ENCODE measurements around the gene IGFL1. TPM values are rescaled to one million over a fixed set of nuclear protein-coding genes. Genes with fewer than 3 reads are reported as not detected.

The IGFL1 gene
- total RNA-seq, 2 experiments from 2014 or later = not detected

DNA sequence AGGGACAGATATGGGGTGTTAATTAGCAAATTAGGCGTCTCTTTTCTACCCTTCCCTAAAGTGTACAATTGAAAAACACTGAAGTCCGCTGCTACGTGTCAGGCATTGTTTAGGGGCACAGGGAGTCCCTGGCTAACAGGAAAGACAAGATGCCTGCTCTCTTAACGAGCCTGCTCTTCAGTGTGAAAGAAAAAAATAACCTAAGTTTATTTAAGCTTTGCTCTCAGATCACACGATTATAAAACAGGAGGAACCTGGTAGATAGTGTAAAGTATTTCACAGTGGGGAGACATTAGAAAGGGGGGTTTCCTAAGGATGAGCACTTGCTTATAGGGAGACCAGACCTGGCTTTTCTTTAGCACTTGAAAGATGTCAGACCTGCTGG is 42.8 kb upstream of the IGFL1 start:
- H2AFZ ChIP-seq (ENCODE audit: low read length) = no peak overlapping the region
- ChIA-PET POLR2A (no interaction called here), CTCF (ENCODE audit: unreplicated experiment) (no interaction called here)
- no peak overlapping the region for H3K4me2 ChIP-seq (ENCODE audit: low read length)
- intact Hi-C loops (cut with micrococcal nuclease; ENCODE audit: unreplicated experiment) = loop anchor here (10.0 kb wide), 1 partner anchor 162 kb away; the partner anchor contains the start of gene PGLYRP1
- H3K9me3 ChIP-seq (ENCODE audit: low read length) = no peaks in the 10 kb centered on the region
- H3K27ac ChIP-seq (ENCODE audit: low read depth, low read length, poor library complexity, severe bottlenecking) = no peak overlapping the region
- no peak overlapping the region for H3K4me3 ChIP-seq (ENCODE audit: low read depth, low read length, poor library complexity, severe bottlenecking)
- no peaks in the 10 kb centered on the region for H3K36me3 ChIP-seq (ENCODE audit: insufficient read depth, low read length)
- H3K9me2 ChIP-seq (ENCODE audit: insufficient read depth, low read length) = no peaks in the 10 kb centered on the region
- no peaks in the 10 kb centered on the region for H4K20me1 ChIP-seq (ENCODE audit: insufficient read depth, low read length)
- TF ChIP-seq EZH2phosphoT487 (IDR thresholded peaks at IDR 0.05; ENCODE audit: borderline replicate concordance, low read depth, low read length) = no peak
- TF ChIP-seq, protein P1, sequence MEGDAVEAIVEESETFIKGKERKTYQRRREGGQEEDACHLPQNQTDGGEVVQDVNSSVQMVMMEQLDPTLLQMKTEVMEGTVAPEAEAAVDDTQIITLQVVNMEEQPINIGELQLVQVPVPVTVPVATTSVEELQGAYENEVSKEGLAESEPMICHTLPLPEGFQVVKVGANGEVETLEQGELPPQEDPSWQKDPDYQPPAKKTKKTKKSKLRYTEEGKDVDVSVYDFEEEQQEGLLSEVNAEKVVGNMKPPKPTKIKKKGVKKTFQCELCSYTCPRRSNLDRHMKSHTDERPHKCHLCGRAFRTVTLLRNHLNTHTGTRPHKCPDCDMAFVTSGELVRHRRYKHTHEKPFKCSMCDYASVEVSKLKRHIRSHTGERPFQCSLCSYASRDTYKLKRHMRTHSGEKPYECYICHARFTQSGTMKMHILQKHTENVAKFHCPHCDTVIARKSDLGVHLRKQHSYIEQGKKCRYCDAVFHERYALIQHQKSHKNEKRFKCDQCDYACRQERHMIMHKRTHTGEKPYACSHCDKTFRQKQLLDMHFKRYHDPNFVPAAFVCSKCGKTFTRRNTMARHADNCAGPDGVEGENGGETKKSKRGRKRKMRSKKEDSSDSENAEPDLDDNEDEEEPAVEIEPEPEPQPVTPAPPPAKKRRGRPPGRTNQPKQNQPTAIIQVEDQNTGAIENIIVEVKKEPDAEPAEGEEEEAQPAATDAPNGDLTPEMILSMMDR (conservative IDR thresholded peaks at IDR 0.05; ENCODE audit: low read length) = no peak
- BruUV-seq (replicated peaks) = no TSS peak
- H3K79me2 ChIP-seq (ENCODE audit: insufficient read depth, low read depth, low read length) = no peaks in the 10 kb centered on the region
- no peak for DNase-seq (ENCODE audit: low spot score)
- peaks cover 5% of the 10 kb centered on the region for H3K4me1 ChIP-seq (ENCODE audit: insufficient read depth, low read length, poor library complexity, severe bottlenecking)

DNA sequence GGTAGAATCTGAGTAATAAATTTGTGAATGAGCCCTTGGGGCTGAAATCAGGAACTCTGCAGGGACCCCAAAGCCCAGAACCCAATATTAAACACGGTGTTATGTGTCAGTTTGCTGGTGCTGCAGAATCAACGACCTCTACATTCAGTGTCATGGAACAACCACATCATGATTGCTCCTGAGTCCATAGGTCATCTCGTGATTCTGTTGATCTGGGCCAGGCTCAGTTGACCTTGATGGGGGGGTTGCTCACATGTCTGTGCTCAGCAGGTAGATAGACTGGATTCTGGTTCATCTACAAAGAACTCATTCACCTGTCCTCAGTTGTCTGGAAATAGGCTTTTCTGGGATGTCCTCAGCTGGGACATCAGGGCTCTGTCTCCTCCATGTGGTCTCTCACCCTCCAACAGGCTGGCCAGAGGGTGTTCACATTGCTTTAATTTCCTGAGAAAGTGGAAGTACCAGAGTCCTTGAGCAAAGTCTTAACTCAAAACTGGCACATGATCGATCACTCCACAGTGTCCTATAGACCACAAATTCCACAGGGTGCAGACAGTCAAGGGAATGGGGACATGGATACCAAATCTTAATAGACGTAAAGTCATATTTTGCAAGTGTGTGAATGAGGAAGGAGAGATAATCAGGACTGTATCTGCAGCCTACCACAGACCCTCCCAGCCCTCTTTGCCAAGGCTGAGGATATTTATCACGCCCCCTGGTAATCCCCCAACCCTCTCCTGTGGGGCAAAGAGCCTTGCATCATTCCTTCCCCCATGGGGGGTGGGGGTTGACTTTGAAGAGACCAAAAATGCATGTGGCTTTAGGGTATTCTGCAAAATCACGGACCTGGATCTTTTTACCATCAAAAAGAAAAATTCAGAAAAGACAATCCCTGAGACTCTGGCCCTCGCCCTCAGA is 39.3 kb upstream of the IGFL1 start:
- TF ChIP-seq, protein P1 (conservative IDR thresholded peaks at IDR 0.05; ENCODE audit: low read length) = no peak
- no peak for TF ChIP-seq EZH2phosphoT487 (IDR thresholded peaks at IDR 0.05; ENCODE audit: borderline replicate concordance, low read depth, low read length)
- Histone ChIP-seq H3K4me2 (ENCODE audit: low read length) (no peak overlapping the region), H4K20me1 (ENCODE audit: insufficient read depth, low read length) (no peaks in the 10 kb centered on the region), H3K9me2 (ENCODE audit: insufficient read depth, low read length) (no peaks in the 10 kb centered on the region), H3K36me3 (ENCODE audit: insufficient read depth, low read length) (no peaks in the 10 kb centered on the region), H3K79me2 (ENCODE audit: insufficient read depth, low read depth, low read length) (no peaks in the 10 kb centered on the region), H2AFZ (ENCODE audit: low read length) (no peak overlapping the region), H3K4me3 (ENCODE audit: low read depth, low read length, poor library complexity, severe bottlenecking) (no peak overlapping the region), H3K9me3 (ENCODE audit: low read length) (no peaks in the 10 kb centered on the region), H3K27ac (ENCODE audit: low read depth, low read length, poor library complexity, severe bottlenecking) (no peak overlapping the region), H3K4me1 (ENCODE audit: insufficient read depth, low read length, poor library complexity, severe bottlenecking) (peaks cover 3% of the 10 kb centered on the region)
- no TSS peak for BruUV-seq (replicated peaks)
- intact Hi-C loops (cut with micrococcal nuclease; ENCODE audit: unreplicated experiment) = loop anchor here (2.0 to 10.0 kb wide), 2 partner anchors 111 to 165 kb away; partner anchors contain the start of gene PGLYRP1
- no peak for DNase-seq (ENCODE audit: low spot score)
- CTCF ChIA-PET (ENCODE audit: unreplicated experiment) = no interaction called here
- POLR2A ChIA-PET = no interaction called here

DNA sequence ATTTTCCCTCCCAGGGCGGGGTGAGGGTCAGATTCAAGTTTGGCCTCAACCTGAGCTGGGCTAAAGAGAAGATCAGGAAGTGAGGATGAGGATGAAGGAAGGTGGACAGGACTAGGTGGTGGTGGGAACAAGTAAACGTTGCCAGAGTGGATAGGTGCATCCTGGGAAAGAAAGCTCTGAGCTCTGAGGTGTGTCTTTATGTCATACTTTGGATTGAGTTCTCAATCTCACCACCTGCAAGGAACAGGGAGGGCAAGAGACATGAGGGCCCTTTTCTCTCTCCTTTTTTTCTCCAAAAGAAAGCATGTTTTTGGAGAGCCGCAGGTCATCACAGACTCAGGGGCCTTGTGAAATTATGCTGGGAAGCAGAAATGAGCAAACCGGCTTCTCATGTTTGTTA is 38.2 kb upstream of the IGFL1 start:
- H3K36me3 ChIP-seq (ENCODE audit: insufficient read depth, low read length) = no peaks in the 10 kb centered on the region
- H3K9me2 ChIP-seq (ENCODE audit: insufficient read depth, low read length) = no peaks in the 10 kb centered on the region
- no peaks in the 10 kb centered on the region for H3K4me1 ChIP-seq (ENCODE audit: insufficient read depth, low read length, poor library complexity, severe bottlenecking)
- TF ChIP-seq, protein P1 (conservative IDR thresholded peaks at IDR 0.05; ENCODE audit: low read length) = no peak
- TF ChIP-seq EZH2phosphoT487 (IDR thresholded peaks at IDR 0.05; ENCODE audit: borderline replicate concordance, low read depth, low read length) = no peak
- no peak overlapping the region for H3K4me3 ChIP-seq (ENCODE audit: low read depth, low read length, poor library complexity, severe bottlenecking)
- H3K27ac ChIP-seq (ENCODE audit: low read depth, low read length, poor library complexity, severe bottlenecking) = no peak overlapping the region
- H3K9me3 ChIP-seq (ENCODE audit: low read length) = no peaks in the 10 kb centered on the region
- no peaks in the 10 kb centered on the region for H4K20me1 ChIP-seq (ENCODE audit: insufficient read depth, low read length)
- POLR2A ChIA-PET = no interaction called here
- no peak overlapping the region for H3K4me2 ChIP-seq (ENCODE audit: low read length)
- intact Hi-C loops (cut with micrococcal nuclease; ENCODE audit: unreplicated experiment) = no loop called here
- no TSS peak for BruUV-seq (replicated peaks)
- H3K79me2 ChIP-seq (ENCODE audit: insufficient read depth, low read depth, low read length) = no peaks in the 10 kb centered on the region
- CTCF ChIA-PET (ENCODE audit: unreplicated experiment) = no interaction called here
- no peak for DNase-seq (ENCODE audit: low spot score)
- H2AFZ ChIP-seq (ENCODE audit: low read length) = no peak overlapping the region

Measured in OCI-LY7 (cell line).